NCI-H146 treated with DMSO at 0.1 percent for 48 hours (cell line): Measurements from ENCODE around the gene PLA2G7.
"Not testable (repeated sequence)": the region's sequence is repeated elsewhere in the genome, so short reads cannot be mapped to it uniquely, and the experiment has no call there.

Experiments
- DNase-seq: peaks from one replicate; lab custom pipeline; 2025; ENCODE audit not compliant: unreplicated experiment; lab: John Stamatoyannopoulos, UW

The PLA2G7 gene

DNA sequence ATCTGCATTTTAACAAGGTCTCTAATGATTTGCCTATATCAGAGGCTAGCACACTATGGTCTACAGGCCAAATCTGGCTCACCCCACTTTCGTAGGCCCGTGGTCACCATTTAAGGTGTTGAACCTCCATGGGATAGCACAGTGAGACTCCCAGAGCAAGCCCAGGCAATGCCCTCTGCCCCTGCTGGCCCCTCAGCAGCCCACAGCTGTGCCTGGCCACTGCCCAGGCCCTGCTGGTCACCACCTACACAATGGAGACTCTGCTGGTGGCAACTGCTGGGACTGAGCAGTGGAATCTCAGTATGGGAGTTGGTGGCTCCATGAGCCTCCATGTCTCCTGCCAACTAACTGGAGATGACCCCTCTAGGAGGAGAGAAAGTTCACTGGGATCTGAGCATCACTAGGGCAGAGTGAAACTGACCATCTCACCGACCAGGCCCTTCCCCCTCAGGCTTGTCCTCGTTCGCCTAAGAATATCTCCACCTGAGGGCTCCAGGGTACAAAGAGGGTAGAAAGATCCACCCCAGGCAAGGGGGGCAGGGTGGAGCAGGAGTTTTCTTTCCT, 13.8 kb upstream of the PLA2G7 start:
- DNase-seq, result no peak

DNA sequence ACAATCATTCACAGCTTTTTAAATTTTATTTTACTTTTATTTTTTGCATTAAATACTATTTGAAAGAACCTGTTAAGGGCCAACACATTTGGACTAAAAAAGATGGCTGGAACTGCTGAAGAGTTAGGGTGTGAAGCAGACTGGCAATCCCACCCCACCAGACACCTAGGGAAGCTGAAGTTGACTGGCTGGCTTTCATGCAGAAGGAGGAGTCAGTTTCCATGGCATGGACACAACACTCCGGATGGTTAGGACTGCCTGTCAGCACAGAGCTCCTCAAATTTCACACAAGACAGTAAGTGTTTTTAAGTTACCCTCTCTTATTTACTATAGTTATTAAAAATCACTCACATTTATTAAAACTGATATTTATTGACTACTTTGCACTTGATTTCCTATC, 11.5 kb upstream of the PLA2G7 start, which contains the start of gene ANKRD66:
ANKRD66 (plus strand) TSS at position 238 of the 400 bp plus-strand sequence. CDS start 5,016 bp downstream, outside the sequence.
- no peak for DNase-seq

DNA sequence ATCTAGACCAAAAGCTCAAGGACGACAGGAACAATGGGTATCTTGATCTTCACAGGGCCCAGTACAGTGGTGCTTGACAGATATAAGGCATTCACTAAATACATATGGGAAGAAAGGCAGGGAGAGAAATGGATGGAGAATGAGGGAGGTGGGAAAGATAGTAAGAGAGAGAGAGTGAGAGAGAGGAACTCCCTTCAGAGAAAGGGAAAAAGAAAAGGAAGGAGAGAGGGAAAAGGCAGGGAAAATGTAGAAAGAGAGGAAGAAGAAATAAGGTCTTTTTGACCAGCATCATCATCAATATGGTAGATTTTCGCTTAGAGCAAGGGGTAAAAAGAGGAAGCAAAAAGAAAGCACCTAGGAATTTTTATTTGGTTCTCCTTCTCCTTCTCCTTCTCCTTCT, 10.8 kb upstream of the PLA2G7 start:
- no peak for DNase-seq

DNA sequence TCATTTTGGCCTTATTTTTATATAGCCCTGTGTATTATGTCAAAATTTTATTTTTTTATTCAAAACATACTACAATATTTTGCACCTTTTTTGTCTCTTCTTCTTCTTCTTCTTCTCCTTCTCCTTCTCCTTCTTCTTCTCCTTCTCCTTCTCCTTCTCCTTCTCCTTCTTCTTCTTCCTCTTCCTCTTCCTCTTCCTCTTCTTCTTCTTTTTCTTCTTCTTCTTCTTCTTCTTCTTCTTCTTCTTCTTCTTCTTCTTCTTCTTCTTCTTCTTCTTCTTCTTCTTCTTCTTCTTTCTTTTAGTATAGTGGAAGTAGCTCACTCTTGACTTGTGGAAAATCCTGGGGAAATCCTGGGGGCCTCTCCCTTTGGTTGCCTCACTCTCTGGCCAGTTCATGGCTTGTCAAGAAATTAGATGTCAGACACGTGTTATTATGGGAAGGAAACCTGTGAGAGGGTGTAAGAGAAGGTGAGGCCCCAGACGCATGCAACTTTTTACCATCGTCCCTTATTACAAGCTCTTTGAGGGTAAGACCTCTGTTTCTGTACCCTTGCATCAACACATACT, 9.1 kb upstream of the PLA2G7 start:
- not testable (repeated sequence) for DNase-seq

DNA sequence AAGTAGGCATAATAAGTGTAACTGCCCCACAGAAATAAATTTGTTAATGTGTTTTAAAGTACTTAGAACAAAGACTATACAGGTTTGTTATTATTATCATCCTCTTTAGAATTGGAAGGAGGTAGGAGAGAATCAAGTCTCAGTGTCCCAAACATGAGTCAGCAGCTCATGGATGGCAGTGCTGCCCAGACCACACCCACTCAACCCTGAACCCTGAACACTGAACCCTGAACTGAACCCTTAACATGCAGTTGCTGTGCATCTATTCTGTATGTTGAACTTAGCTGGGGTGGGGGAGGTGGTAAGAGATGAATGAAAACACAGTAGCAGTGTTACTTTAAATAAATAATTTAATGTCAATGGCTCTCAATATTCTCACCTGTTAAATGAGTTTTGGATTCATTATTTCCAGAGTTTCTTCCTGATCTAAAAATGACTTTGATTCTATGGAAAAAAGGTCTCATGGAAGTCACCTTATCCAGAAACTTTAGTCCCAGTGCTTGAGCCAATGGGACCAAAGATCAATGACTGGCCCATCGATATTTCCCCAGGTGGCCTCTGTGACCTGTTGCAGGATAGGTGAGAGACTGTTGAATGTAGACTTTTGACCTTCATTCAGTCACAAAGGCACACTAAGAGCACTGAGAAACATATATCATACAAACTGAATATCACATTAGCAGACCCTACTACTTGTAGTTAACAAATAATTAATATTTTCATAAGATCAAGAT, 8.4 kb upstream of the PLA2G7 start:
- no peak for DNase-seq

DNA sequence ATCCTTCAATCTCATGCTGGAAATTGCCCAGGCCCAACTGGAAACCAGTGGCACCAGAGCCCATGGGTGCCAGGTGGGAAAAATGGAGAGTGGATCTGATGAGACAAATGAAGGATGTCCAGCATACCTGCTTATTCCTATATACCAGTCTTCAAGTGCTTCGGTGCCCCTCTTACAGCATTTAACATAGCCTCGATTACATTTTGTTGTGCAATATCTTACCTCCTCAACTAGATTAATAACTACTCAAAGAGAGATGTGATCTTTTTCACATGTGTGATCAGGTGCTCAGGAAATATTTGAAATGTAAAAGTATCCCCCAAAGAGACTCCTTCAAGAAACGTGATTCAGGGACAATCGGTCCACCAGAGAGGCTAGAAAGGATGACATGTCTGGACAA, 6.7 kb upstream of the PLA2G7 start:
- no peak for DNase-seq

DNA sequence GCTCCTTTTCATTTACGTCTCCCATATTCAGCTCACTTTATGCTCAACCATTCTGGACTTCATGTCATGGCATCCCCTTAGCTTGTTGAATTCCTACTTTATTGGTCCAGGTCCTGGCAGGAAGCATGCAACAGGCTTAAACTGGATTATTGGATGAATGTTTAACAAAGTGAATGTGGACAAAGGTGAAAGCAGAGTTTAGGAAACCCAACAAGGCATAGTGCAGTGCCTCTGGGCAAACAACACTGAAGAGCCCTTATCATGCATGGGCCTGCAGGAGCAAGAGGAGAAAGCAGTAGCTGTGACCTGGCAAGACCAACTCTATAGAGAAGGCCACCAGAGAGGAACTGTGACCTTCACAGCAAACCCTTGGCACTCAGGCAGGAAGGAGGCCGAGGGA, 6.3 kb upstream of the PLA2G7 start:
- DNase-seq, result no peak

DNA sequence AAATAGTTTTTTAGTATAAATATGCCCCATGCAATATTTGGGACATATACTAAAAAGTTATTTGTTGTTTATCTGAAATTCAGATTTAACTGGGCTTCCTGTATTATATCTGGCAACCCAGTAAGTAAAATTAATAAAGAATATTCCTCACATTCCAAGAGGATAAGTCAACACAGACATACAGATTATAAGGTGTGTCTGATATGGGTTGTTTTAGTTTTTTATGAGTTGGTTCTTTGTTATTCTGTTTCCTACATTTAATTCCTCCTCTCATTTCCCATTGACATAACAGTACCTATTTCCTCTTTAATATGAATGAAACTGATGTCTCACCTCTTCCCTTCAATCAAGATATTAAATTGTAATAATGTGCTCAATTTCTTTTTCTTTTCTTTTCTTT, 1.7 kb upstream of the PLA2G7 start:
- DNase-seq, result no peak

DNA sequence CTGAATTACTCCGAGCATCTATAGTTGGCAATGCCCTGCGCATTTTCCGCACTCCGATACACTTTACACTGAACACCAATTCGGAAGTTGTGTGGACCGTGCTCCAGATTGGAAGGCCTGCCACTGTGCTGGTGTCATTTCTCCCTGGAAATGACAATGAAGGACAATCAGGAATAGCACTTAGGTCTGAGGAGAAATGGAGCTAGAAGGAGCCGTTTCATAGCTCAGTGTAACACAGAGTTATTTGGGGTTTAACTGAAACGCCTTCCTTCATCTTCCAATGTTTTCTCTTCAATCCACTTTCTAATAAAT, 501 bp upstream of the PLA2G7 start:
- no peak for DNase-seq

DNA sequence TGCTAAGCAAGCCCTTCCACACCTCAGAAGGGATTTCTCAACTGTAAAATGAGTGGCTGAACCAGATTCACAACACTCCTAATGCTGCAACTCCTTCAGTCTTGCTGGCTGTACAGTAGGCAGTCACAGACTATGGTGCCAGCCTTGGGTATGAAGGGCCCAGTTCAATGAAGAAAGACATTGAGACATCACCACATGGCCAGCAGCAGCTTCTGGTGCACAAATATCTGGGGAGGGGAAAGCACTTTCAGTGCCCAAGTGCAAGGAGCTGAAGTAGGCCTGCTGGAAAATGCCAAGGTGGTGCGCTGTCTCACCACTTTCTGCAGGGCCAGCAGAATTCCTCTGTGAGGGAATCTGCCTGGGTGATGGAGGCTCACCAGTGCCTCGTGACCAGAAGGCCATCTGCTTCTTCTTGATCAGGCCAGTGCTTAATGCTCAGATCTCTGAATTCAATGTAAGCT, 1.8 kb downstream of the PLA2G7 start:
- no peak for DNase-seq

DNA sequence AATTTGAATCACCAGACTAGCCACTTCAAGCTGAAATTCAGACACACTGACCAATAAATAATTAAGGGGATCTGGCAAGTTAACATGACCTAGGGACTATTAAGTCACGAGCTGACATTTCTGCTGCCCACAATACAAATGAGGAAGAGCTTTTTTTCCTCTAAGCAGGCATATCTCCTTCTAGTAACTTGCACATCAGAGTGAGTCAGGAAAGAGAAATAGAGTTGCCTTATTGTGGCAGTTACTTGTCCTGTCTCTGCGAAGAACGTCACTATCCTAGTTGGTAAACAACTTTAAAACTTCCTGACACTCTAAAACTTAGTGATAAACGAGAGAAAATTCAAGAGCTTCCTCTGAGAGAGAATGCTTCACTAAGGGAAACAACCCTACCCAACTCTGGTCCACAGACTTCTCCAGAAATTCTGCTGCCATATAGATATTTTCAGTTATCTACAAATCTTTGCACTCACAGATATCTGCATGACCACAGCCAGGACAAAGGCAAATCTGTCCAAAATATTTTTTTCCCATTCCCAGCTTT, 4.2 kb downstream of the PLA2G7 start:
- no peak for DNase-seq

DNA sequence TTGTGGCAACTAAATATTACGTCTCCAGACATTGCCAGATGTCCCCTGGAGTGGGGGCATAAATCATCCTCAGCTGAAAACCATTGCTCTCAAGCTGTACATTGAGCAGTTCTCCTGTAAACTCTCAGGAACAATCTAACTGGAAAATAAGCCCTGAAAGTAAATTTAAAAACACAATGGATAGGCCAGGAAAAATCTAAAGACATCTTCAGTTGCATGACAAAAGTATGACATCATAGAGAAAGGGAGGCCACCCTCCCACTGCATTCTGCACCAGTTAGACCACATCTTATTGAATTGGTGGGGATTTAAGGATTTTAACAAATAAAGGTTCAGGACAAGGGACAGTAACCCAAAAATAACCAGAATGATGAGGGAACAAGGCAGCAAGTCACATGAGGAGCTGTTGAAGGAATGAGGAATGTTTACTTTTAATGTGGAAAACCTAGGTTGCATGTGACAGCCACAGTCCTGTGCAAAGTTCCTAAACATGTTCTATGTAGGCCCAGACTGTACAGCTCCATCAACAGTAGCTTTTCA, 5.3 kb downstream of the PLA2G7 start:
- no peak for DNase-seq

DNA sequence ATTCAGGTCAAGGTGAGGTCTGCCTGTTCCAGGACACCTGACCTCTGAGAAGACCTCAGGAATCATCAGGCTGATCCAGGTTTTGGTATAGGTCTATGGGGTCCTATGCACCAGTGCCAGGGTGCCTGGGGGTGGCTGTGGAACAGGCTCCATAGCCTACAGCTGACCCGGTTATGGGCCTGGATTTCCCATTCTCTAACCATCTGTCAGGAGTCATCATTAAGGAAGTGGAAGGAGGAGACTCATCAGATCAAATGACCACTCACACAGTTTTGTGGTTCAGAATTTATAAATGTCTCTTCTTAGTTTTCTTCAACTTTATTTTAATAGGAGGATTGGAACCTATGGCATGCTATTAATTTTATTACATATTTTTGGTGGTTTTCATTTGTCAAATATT, 14.8 kb downstream of the PLA2G7 start:
- no peak for DNase-seq

DNA sequence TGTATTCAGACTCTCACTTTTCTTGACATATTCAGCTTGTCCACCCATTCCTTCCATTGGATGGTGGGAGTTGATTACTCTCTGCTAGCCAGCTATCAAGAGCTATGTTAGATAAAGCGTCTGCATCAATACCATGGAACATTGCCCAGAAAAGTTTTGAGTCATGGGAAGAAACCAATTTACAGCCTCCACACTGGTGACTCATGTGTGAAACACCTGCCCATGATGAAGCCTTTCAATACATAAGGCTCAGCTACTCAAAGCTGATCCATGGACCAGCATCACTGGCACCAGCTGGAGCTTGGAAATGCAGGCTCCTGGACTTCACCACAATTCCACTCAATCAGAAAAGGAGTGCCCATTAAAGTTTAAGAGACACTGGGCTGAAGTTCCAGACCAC, 16.1 kb downstream of the PLA2G7 start:
- DNase-seq, result no peak

DNA sequence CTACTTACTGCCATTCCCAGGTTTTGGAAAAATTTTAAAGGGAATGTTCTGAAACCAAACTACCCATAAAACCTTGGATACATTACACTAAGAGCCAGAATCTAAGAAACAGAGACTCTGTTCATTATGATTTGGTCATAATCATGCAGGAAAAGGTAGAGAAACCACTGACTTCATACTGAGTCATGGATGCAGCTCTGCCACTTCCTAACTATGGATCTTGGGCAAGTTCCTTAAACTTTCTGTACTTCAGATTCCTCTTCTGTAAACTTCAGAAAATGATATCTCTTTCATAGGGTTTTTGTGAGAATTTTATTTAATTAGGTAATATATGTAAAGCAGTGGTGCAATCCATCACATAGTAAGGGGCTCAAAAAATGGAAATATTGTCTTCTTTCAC, 20.0 kb downstream of the PLA2G7 start:
- no peak for DNase-seq

DNA sequence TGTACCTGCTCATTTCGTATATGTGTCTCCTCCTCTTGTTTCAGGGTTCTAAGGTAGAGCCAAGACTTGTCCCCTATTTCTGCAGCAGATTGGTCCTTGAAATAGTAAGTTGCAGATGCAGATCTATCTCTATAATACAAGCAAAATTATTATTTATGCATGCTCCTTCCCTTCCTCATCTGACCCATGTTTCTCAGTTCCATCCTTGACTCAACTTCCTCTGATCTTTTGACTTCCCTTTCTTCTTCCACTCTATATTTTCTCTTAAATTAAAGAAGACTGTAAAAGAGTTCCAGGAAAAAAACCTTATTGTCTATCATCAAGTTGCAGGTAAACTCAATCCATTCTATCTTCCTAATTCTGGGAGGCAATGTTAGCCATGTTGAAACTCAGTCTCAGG, 23.7 kb downstream of the PLA2G7 start:
- no peak for DNase-seq

DNA sequence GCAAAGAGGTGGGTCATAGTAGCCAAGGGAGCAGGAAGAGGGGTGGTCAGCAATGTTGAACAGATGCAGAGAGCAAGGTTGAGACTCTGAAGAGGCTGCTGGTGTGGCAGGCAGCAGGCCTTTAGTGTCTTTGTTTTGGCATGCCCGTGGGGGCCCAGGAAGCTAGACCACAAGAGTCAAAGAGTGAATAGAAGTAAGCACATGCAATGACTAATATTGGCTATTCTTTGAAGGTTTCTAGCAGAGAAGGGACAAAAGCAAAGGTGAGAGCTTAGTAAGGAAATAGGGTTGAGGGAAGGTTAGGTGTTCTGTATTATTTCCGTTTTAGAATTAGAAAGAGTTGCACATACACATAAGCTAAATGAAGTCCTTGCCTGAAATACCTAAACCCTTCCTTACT, 28.7 kb downstream of the PLA2G7 start:
- no peak for DNase-seq

DNA sequence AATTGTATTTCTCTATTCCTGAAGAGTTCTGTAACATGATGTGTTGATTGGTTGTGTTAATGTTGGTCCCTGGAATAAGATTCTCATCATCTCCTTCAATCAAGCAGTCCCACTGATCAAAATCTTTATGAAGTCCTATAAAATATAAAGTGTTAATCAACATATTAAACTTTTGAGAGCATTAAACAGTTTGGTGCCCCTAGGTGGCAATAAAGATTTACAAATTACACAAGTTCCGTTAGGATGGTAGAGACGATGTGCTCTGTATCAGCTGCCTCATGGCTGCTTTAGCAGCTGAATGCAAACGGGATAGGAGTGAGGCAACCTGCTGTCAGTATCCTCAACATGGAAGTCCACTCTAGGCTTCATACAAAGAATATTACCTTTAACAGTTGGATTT, 30.6 kb downstream of the PLA2G7 start:
- no peak for DNase-seq

DNA sequence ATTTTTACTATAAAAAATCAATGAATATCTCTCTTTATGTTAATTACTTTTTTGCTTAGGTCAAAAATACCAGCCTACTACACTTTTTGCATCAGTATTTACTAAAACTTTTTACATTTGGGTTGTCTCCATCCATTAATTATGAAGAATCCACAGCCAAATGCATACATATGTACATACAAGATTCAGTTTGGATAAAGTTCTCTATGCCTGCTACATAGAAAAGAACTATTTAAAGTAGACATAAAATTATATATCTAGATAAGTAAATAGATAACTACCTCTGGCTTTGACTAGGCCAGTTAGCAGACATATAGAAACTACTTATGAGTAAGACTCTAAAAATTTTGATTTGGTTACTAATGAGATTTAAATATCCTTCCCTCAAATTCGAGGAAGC, 35.2 kb downstream of the PLA2G7 start:
- DNase-seq, result no peak

DNA sequence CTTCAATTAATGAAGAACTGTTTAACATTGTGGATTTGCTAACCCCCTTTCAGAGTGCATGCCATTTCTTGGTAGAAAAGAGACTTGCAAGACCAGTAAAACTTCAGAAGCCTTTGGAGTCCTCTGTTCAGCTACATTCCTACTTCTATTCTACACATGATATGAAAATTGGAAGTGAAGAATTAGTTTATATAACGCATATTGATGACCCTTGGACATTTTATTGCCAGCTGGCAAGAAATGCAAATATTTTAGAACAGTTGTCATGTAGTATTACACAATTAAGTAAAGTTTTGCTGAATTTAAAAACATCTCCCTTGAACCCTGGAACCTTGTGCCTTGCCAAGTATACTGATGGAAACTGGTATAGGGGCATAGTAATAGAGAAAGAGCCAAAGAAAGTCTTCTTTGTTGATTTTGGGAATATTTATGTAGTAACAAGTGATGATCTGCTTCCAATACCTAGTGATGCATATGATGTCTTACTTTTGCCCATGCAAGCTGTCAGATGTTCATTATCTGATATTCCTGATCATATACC, 44.2 kb downstream of the PLA2G7 start:
- no peak for DNase-seq

DNA sequence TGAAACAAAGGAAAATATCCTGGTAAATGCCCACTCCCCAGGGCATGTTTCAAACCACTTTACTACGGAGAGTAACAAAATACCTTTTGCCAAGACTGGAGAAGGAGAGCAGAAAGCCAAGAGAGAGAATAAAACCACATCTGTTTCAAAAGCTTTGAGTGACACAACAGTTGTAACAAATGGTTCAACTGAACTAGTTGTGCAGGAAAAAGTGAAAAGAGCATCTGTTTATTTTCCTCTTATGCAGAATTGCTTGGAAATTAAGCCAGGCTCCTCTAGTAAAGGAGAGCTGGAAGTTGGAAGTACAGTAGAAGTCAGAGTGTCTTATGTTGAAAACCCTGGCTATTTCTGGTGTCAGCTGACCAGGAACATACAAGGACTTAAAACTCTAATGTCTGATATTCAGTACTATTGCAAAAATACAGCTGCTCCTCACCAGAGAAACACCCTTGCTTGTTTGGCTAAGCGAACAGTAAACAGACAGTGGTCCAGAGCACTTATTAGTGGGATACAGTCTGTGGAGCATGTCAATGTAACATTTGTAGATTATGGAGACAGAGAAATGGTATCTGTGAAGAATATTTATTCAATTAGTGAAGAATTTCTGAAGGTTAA, 44.9 kb downstream of the PLA2G7 start:
- no peak for DNase-seq
